Astrocyte of the cerebellum (primary cell): ENCODE data around the gene MALSU1.

Experiments used
- DNase-seq: peaks from one replicate; pipeline ENCODE4 v3.0.0-alpha.2; 2011; ENCODE audit warnings: low read depth
- H3K4me3 ChIP-seq: 2 replicates; pipeline ENCODE4 v1.5.1; 2011; ENCODE audit warnings: mild to moderate bottlenecking, low read depth, low read length, moderate library complexity
- CTCF ChIP-seq: IDR thresholded peaks from 2 replicates; pipeline ENCODE4 v1.5.1; 2012; ENCODE audit warnings: low read length, low read depth, moderate library complexity, mild to moderate bottlenecking; ENCODE audit errors: missing control alignments
- in situ Hi-C: cut with HindIII; loops from 2 replicates; pipeline ENCODE4 v1.10.0; 2017; ENCODE audit warnings: low sequenced_read_pairs

Gene MALSU1

DNA sequence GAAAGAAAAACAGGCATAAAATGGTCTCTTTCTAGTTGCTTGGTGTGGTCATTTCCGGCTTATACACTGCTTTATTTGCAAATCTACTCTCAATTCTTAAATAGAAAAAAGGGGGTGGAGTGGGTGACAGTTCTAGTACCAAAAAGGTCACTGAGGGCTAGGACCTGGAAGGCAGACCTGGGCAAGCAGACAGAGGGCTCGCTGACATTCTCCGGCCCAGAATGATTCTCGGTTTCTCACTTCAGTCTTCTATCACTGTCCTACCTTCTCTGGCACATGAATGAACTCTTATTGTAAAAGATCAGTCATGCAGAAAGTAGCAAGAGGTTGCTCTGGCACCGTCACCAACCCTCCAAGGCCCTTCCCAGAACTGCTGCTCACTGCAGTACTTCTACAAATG is 54.0 kb downstream of the MALSU1 start:
- in situ Hi-C loops: no loop called here
- no peak for TF ChIP-seq CTCF
- no peak for DNase-seq
- no peak overlapping the region for H3K4me3 ChIP-seq

DNA sequence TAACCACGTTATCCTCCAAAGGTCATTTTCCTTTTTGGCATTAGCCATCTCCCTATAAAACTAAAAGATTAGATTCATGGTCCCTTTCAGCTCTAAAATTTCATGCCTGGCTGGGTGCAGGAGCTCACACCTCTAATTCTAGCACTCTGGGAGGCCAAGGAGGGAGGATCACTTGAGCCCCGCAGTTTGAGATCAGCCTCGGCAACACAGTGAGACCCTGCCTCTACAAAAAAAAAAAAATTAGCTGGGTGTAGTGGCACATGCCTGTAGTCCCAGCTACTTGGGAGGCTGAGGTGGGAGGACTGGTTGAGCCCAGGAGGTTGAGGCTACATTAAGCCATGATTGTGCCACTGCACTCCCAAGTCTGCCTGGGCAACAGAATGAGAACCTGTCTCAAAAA is 57.0 kb downstream of the MALSU1 start:
- TF ChIP-seq CTCF: no peak
- H3K4me3 ChIP-seq: no peak overlapping the region
- in situ Hi-C loops: no loop called here
- no peak for DNase-seq

GRCh38 chr7:23356726-23357125 is 57.6 kb downstream of the MALSU1 start:
- no peak overlapping the region for H3K4me3 ChIP-seq
- DNase-seq: no peak
- TF ChIP-seq CTCF: no peak
- in situ Hi-C loops: no loop called here

DNA sequence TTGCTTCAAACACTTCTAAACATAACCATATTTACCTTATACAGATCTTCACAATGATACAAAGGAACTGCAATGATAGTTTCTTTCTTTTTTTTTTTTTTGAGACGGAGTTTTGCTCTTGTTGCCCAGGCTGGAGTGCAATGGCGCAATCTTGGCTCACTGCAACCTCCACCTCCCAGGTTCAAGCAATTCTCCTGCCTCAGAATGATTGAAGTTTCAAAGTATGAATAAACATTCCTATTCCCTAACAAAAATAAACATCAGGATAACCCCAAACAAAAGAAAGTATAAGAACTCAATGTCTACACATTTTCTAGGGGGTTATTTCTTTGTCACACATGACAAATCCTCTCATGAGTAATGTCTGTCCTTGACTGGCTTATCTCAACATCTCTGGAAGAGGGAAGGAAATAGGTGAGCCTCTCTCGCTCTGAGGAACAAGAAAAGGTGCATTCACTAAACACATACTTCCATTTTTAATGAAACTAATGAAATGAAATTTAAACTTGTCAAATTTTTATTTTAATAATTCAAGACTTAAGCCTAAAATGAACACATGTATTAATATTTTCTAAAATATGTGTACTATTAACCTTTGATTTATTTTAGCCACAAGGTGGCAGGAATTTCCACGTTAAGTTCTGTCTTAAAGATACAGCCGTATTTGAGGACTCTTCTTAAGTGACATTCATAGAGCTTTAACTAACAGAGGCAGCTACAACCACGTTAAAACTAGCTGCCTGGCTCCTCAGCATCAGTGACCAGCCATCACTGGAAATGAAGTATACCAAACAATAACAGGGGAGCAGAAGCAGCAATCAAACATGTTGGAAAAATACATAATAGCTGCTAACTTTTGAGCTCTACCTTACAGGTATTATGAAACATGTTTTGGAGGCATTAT is 58.3 kb downstream of the MALSU1 start:
- in situ Hi-C loops: no loop called here
- no peak for DNase-seq
- H3K4me3 ChIP-seq: no peak overlapping the region
- peak; percentile 7 for TF ChIP-seq CTCF

DNA sequence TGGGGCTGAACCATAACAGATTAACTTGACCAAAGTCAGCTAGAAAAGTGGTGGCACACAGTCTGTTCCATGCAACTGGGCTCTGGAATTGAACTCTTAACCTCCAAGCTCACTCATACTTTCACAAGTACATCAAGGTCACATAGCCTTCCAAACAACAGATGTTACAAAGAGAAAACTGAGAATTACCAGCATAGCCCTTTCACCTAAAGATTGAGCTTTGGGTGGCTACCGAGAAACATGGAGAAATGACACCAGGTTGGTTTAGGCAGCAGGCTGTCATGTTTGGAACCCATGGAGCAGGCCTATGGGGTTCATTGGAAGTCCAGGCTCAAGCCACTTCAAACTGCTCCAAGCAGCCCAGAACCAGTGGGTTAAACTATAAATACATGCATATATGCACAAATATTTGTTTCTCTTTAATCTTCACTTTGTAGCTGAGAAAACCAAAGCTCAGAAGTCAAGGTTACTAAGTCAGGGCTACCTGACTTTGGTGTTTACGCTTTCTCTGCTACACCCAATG is 59.1 kb downstream of the MALSU1 start:
- H3K4me3 ChIP-seq: no peak overlapping the region
- no peak for TF ChIP-seq CTCF
- in situ Hi-C loops: no loop called here
- DNase-seq: no peak
